Gastroesophageal sphincter (tissue), 3 donors: ENCODE data around the gene MTA2.

Experiments
- EP300 ChIP-seq: sonication (generic); formaldehyde crosslinking; IDR thresholded peaks from one replicate; pipeline ENCODE4 v1.6.1; 2017; ENCODE audit warnings: antibody characterized with exemption, mild to moderate bottlenecking
- TF ChIP-seq, protein P1 (sequence below), 4 experiments: fragments of 200-600 bp in 2 of 4; fragments of 450-650 bp in 2 of 4; sonication (generic) in 1 of 4; IDR thresholded peaks; one replicate each; pipeline ENCODE4 v1.5.1; 2017 to 2019; ENCODE audit warnings: antibody characterized with exemption in 4 of 4, mild to moderate bottlenecking in 2 of 4, moderate library complexity in 2 of 4

DNA sequence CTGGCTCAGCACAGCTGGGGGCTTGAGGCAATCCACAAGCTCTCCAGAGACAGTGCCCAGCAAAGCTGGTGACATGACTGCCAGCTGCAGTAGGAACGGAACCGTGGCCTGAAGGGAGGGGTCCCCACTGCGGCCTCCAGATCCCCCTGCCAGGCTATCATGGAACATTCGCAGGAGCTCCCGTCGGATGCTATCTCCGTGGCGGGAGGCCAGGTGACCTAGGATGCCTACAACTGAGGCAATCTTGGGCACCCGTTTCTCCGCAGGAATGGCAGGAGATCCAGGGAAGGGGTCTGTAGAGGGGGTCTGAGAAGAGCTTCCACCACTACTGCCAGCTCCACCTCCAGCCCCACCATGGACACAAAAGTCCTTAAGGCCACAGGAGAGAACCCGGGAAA, 47.3 kb upstream of the MTA2 start:
- TF ChIP-seq, protein P1, sequence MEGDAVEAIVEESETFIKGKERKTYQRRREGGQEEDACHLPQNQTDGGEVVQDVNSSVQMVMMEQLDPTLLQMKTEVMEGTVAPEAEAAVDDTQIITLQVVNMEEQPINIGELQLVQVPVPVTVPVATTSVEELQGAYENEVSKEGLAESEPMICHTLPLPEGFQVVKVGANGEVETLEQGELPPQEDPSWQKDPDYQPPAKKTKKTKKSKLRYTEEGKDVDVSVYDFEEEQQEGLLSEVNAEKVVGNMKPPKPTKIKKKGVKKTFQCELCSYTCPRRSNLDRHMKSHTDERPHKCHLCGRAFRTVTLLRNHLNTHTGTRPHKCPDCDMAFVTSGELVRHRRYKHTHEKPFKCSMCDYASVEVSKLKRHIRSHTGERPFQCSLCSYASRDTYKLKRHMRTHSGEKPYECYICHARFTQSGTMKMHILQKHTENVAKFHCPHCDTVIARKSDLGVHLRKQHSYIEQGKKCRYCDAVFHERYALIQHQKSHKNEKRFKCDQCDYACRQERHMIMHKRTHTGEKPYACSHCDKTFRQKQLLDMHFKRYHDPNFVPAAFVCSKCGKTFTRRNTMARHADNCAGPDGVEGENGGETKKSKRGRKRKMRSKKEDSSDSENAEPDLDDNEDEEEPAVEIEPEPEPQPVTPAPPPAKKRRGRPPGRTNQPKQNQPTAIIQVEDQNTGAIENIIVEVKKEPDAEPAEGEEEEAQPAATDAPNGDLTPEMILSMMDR (IDR thresholded peaks at IDR 0.05), result no peak
- no peak for TF ChIP-seq EP300
